ENCODE results near the gene EFEMP1.

GRCh38 chr2:55887901-55888624 is 35.5 kb downstream of the EFEMP1 start:
- TF ChIP-seq CTCF (conservative IDR thresholded peaks at IDR 0.05; ENCODE audit: low read length) (no peak), EZH2phosphoT487 (IDR thresholded peaks at IDR 0.05; ENCODE audit: borderline replicate concordance, low read depth, low read length) (no peak)
